Measurements from ENCODE around the gene BMP2K.

Gene BMP2K

GRCh38 chr4:78735697-78736096, 40.5 kb upstream of the BMP2K start:
- Histone ChIP-seq H3K9ac (no peak overlapping the region), H3K36me3 (ENCODE audit: control insufficient read depth, insufficient read depth, low read length) (no peaks in the 10 kb centered on the region), H3K4me2 (ENCODE audit: low read length) (no peak overlapping the region), H3K9me3 (ENCODE audit: control insufficient read depth, low read length) (no peaks in the 10 kb centered on the region), H3K79me2 (no peaks in the 10 kb centered on the region), H3K4me1 (no peaks in the 10 kb centered on the region), H3K4me3 (ENCODE audit: low read depth, low read length) (no peak overlapping the region), H3K27me3 (ENCODE audit: control insufficient read depth, insufficient read depth, low read length) (no peaks in the 10 kb centered on the region), H3K27ac (no peak overlapping the region), H2AFZ (no peak overlapping the region)
- TF ChIP-seq CTCF (IDR thresholded peaks at IDR 0.05) = no peak

DNA sequence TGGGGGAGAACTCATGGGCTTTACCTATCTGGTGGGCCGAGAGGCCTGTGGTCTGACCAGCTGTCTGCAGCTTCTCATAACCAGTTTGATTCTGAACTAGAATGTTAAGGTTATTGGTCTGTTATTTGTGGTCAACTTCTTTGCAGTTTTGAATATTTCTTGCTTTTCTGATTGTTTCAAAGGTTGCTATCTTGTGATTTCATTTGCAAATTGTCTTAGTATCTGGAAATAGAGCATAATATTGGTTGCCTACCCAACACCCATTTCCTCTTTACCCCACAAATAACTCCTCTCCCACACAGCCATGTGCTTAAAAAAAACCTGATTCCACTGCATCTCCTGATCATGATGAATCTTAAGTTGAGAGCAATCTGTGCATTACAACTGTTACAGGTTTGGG, 39.1 kb upstream of the BMP2K start:
- Histone ChIP-seq H2AFZ (no peak overlapping the region), H3K27ac (no peak overlapping the region), H3K4me3 (ENCODE audit: low read depth, low read length) (no peak overlapping the region), H3K79me2 (no peaks in the 10 kb centered on the region), H3K9me3 (ENCODE audit: control insufficient read depth, low read length) (no peaks in the 10 kb centered on the region), H3K4me2 (ENCODE audit: low read length) (no peak overlapping the region), H3K36me3 (ENCODE audit: control insufficient read depth, insufficient read depth, low read length) (no peaks in the 10 kb centered on the region), H3K27me3 (ENCODE audit: control insufficient read depth, insufficient read depth, low read length) (no peaks in the 10 kb centered on the region), H3K4me1 (no peaks in the 10 kb centered on the region), H3K9ac (no peak overlapping the region)
- no peak for TF ChIP-seq CTCF (IDR thresholded peaks at IDR 0.05)

DNA sequence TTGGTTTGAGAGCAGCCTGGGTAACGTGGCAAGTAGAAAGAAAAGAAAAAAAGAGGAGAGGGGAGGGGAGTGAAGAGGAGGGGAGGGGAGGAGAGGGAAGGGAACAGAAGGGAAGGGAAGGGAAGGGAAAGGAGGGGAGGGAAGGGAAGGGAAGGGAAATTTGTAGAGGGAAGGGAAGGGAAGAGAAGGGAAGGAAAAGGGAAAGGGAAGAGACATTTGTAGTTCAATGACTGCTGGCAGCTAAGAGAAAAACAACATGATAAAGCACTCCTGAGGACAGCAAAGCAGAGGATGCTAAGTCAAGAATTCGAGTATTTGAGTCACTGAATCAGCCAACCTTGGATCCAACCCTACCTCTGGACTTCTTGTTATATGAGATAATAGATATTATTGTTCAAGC, 38.2 kb upstream of the BMP2K start:
- TF ChIP-seq CTCF (IDR thresholded peaks at IDR 0.05) = no peak
- no peak overlapping the region for H3K27ac ChIP-seq
- no peaks in the 10 kb centered on the region for H3K36me3 ChIP-seq (ENCODE audit: control insufficient read depth, insufficient read depth, low read length)
- no peak overlapping the region for H2AFZ ChIP-seq
- no peaks in the 10 kb centered on the region for H3K27me3 ChIP-seq (ENCODE audit: control insufficient read depth, insufficient read depth, low read length)
- no peak overlapping the region for H3K4me3 ChIP-seq (ENCODE audit: low read depth, low read length)
- H3K79me2 ChIP-seq = no peaks in the 10 kb centered on the region
- H3K4me2 ChIP-seq (ENCODE audit: low read length) = no peak overlapping the region
- no peaks in the 10 kb centered on the region for H3K4me1 ChIP-seq
- H3K9ac ChIP-seq = no peak overlapping the region
- H3K9me3 ChIP-seq (ENCODE audit: control insufficient read depth, low read length) = no peaks in the 10 kb centered on the region

- H3K4me3 ChIP-seq (ENCODE audit: low read depth, low read length) = no peak overlapping the region
- H3K27me3 ChIP-seq (ENCODE audit: control insufficient read depth, insufficient read depth, low read length) = no peaks in the 10 kb centered on the region
- H2AFZ ChIP-seq = no peak overlapping the region
- no peaks in the 10 kb centered on the region for H3K9me3 ChIP-seq (ENCODE audit: control insufficient read depth, low read length)
- TF ChIP-seq CTCF (IDR thresholded peaks at IDR 0.05) = no peak
- H3K4me2 ChIP-seq (ENCODE audit: low read length) = no peak overlapping the region
- H3K79me2 ChIP-seq = no peaks in the 10 kb centered on the region
- no peak overlapping the region for H3K27ac ChIP-seq
- no peak overlapping the region for H3K9ac ChIP-seq
- no peaks in the 10 kb centered on the region for H3K4me1 ChIP-seq
- H3K36me3 ChIP-seq (ENCODE audit: control insufficient read depth, insufficient read depth, low read length) = no peaks in the 10 kb centered on the region
These were observed 33.9 kb upstream of the BMP2K start for GRCh38 chr4:78742300-78742699.

- Histone ChIP-seq H3K27ac (no peak overlapping the region), H3K79me2 (no peaks in the 10 kb centered on the region), H3K27me3 (ENCODE audit: control insufficient read depth, insufficient read depth, low read length) (no peaks in the 10 kb centered on the region), H2AFZ (no peak overlapping the region), H3K4me3 (ENCODE audit: low read depth, low read length) (no peak overlapping the region), H3K9me3 (ENCODE audit: control insufficient read depth, low read length) (no peaks in the 10 kb centered on the region), H3K4me1 (no peaks in the 10 kb centered on the region), H3K4me2 (ENCODE audit: low read length) (no peak overlapping the region), H3K36me3 (ENCODE audit: control insufficient read depth, insufficient read depth, low read length) (no peaks in the 10 kb centered on the region), H3K9ac (no peak overlapping the region)
- no peak for TF ChIP-seq CTCF (IDR thresholded peaks at IDR 0.05)
These were observed 28.7 kb upstream of the BMP2K start for GRCh38 chr4:78747475-78747922.

Data from parathyroid adenoma (tissue), 2 donors.